CD4-positive, alpha-beta T cell (primary cell): ENCODE measurements around the gene DDX20. TPM values are rescaled to one million over a fixed set of nuclear protein-coding genes. Genes with fewer than 3 reads are reported as not detected.

ENCODE experiments used
- ATAC-seq: fragments of 200-7000 bp; cut with Tn5 transposase; one replicate; pipeline ENCODE4 v1.10.0; 2022; ENCODE audit warnings: mild to moderate bottlenecking; ENCODE audit not compliant: poor library complexity
- CTCF ChIA-PET: fragments of 350-600 bp; sonication (Branson Sonifier 250); formaldehyde crosslinking; loops from one replicate; lab custom pipeline; 2021; ENCODE audit warnings: antibody characterized with exemption, inconsistent platforms; lab: Charles Lee
- POLR2A ChIA-PET: fragments of 350-600 bp; sonication (Branson Sonifier 250); formaldehyde crosslinking; loops from one replicate; lab custom pipeline; 2021; ENCODE audit warnings: antibody characterized with exemption, inconsistent platforms; lab: Charles Lee
- DNase-seq, 14 experiments: peaks; one replicate each; pipeline ENCODE4 v3.0.0-alpha.2; 2013 to 2020; ENCODE audit warnings: mixed read lengths in 2 of 14
- H3K27ac ChIP-seq, 2 donors: one replicate each; pipeline versions ENCODE4 v1.5.1 to v1.7.0; 2013; ENCODE audit warnings: low read length in 2 of 2, low read depth in 1 of 2, mild to moderate bottlenecking in 1 of 2
- H3K27me3 ChIP-seq, 2 experiments: 1 replicate in 1 of 2; 2 replicates in 1 of 2; pipeline versions ENCODE4 v1.6.1 to v1.7.0; 2013; ENCODE audit warnings: low read length in 2 of 2, control low read depth in 1 of 2, mild to moderate bottlenecking in 1 of 2, moderate library complexity in 1 of 2; ENCODE audit not compliant: insufficient read depth in 2 of 2, control insufficient read depth in 1 of 2
- H3K36me3 ChIP-seq: one replicate; pipeline ENCODE4 v1.6.1; 2013; ENCODE audit warnings: low read length, control low read depth; ENCODE audit not compliant: insufficient read depth
- H3K4me1 ChIP-seq: one replicate; pipeline ENCODE4 v1.6.1; 2013; ENCODE audit warnings: low read length, control low read depth; ENCODE audit not compliant: insufficient read depth
- H3K4me3 ChIP-seq: one replicate; pipeline ENCODE4 v1.5.1; 2013; ENCODE audit warnings: mild to moderate bottlenecking, low read length, moderate library complexity
- H3K9me3 ChIP-seq, 2 experiments: 1 replicate in 1 of 2; 2 replicates in 1 of 2; pipeline versions ENCODE4 v1.6.1 to v1.7.0; 2013; ENCODE audit warnings: low read length in 2 of 2, mild to moderate bottlenecking in 2 of 2, control low read depth in 1 of 2, moderate library complexity in 1 of 2; ENCODE audit not compliant: control insufficient read depth in 1 of 2, insufficient read depth in 1 of 2
- H3K27ac Mint-ChIP-seq: one replicate; pipeline ENCODE4 v1.8.0; 2020; ENCODE audit warnings: mixed read lengths
- H3K27me3 Mint-ChIP-seq: one replicate; pipeline ENCODE4 v1.8.0; 2021; ENCODE audit warnings: mixed read lengths
- H3K36me3 Mint-ChIP-seq: one replicate; pipeline ENCODE4 v1.8.0; 2021; ENCODE audit warnings: low read depth, mixed read lengths
- H3K4me1 Mint-ChIP-seq: one replicate; pipeline ENCODE4 v1.8.0; 2021; ENCODE audit warnings: low read depth, mixed read lengths
- H3K4me3 Mint-ChIP-seq: one replicate; pipeline ENCODE4 v1.8.0; 2020; ENCODE audit warnings: mild to moderate bottlenecking, mixed read lengths
- H3K9me3 Mint-ChIP-seq: one replicate; pipeline ENCODE4 v1.8.0; 2020; ENCODE audit warnings: mixed read lengths
- intact Hi-C, 2 experiments: fragments of 100-400 bp; cut with DNase I in 1 of 2; cut with micrococcal nuclease in 1 of 2; formaldehyde crosslinking; loops; one replicate each; pipeline versions ENCODE4 v1.15.1 to v1.9.0; 2023 to 2025; cut with DNase I, micrococcal nuclease
- total RNA-seq, 174 experiments: library from RNA in 2 of 174; stranded (reverse) in 2 of 174; gene quantifications; one replicate each; pipeline ENCODE4 v1.2.3 and lab custom pipeline; 2021 to 2026
- TF ChIP-seq, protein P1 (sequence below): fragments of 200-600 bp; IDR thresholded peaks from one replicate; pipeline ENCODE4 v1.8.0; 2022; ENCODE audit warnings: antibody characterized with exemption, mild to moderate bottlenecking

DDX20 gene
- total RNA-seq, 2 experiments from 2014 or later = 27.2 to 27.4 TPM

DNA sequence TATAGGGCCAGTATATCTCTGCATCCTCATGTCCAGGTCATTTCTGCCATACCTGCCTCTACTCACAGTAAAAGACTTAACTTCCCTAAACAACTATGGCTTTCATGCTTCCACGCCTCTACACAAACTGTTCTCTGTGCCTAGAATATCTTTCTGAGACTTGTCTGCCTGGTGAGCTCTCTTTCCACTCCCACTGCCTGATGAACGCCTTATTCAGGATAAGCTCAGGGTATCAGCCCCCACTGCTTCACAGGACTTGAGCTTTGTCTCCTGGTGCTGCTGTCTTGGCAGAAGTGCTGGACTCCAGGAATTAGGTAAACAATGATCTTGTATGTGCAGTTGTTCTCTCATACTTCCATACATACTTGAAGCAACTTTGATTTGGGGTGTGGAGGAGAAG is 4.8 kb upstream of the DDX20 start:
- H3K9me3 Mint-ChIP-seq = no peaks in the 10 kb centered on the region
- H3K4me3 ChIP-seq = no peak overlapping the region
- no peaks in the 10 kb centered on the region for H3K27me3 ChIP-seq
- DNase-seq (no peak), ATAC-seq (no peak)
- TF ChIP-seq, protein P1, sequence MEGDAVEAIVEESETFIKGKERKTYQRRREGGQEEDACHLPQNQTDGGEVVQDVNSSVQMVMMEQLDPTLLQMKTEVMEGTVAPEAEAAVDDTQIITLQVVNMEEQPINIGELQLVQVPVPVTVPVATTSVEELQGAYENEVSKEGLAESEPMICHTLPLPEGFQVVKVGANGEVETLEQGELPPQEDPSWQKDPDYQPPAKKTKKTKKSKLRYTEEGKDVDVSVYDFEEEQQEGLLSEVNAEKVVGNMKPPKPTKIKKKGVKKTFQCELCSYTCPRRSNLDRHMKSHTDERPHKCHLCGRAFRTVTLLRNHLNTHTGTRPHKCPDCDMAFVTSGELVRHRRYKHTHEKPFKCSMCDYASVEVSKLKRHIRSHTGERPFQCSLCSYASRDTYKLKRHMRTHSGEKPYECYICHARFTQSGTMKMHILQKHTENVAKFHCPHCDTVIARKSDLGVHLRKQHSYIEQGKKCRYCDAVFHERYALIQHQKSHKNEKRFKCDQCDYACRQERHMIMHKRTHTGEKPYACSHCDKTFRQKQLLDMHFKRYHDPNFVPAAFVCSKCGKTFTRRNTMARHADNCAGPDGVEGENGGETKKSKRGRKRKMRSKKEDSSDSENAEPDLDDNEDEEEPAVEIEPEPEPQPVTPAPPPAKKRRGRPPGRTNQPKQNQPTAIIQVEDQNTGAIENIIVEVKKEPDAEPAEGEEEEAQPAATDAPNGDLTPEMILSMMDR = no peak
- H3K4me1 Mint-ChIP-seq = peaks cover 12% of the 10 kb centered on the region
- no peak overlapping the region for H3K27ac ChIP-seq
- no peaks in the 10 kb centered on the region for H3K27me3 Mint-ChIP-seq
- H3K4me1 ChIP-seq = peaks cover 10% of the 10 kb centered on the region
- no peak overlapping the region for H3K27ac Mint-ChIP-seq
- H3K36me3 ChIP-seq = no peaks in the 10 kb centered on the region
- intact Hi-C loops = no loop called here
- CTCF ChIA-PET = interaction anchor here (1.2 to 1.5 kb wide), 3 partner anchors 18 to 38 kb away, joined by 3 to 7 read pairs (median 4); no protein-coding TSS in a partner anchor
- peaks cover 13% of the 10 kb centered on the region for H3K36me3 Mint-ChIP-seq
- POLR2A ChIA-PET = interaction anchor here (0.7 kb wide), 1 partner anchor 36 kb away, joined by 3 read pairs; no protein-coding TSS in a partner anchor
- no peak overlapping the region for H3K4me3 Mint-ChIP-seq
- no peaks in the 10 kb centered on the region for H3K9me3 ChIP-seq

DNA sequence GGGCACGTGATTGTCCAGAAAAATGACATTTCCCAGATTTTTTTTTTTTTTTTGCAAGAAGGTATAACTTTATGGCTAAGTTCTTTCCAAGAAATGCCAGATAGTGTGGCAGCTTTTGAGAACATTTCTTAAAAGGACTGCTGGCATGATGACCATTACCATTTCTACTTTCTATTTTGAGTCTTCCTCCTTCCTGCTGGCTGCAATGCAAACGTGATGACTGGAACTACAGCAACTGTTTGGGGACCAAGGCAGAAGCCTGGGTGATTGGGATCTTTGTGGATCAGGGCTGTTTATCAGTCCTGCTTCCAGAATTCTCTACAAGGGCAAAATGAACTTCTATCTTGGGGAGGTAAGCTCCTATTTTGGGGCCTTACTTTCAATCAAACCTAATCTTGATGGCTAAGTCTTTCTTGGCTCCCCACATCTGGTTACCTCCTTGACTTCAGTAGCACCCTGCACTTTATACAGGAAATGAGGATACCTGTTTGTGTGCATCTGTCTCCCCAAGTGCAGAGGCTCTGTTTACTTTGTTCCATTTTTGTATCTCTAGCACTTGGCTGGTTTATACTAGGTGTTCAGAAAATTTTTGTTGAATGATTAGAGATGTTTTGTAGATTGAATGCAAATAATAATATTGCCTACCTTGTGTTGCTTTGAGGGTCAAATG is 3.7 kb upstream of the DDX20 start:
- no peak overlapping the region for H3K4me3 ChIP-seq
- no peak for DNase-seq
- H3K27me3 ChIP-seq = no peaks in the 10 kb centered on the region
- H3K36me3 ChIP-seq = no peaks in the 10 kb centered on the region
- peaks cover 19% of the 10 kb centered on the region for H3K4me1 ChIP-seq
- Mint-ChIP-seq H3K27ac (no peak overlapping the region), H3K27me3 (no peaks in the 10 kb centered on the region), H3K36me3 (peaks cover 21% of the 10 kb centered on the region), H3K4me3 (no peak overlapping the region), H3K9me3 (no peaks in the 10 kb centered on the region), H3K4me1 (peaks cover 21% of the 10 kb centered on the region)
- TF ChIP-seq, protein P1 = no peak
- CTCF ChIA-PET = interaction anchor here (0.7 to 1.5 kb wide), 4 partner anchors 17 to 244 kb away, joined by 3 to 7 read pairs (median 4); no protein-coding TSS in a partner anchor
- ATAC-seq = no peak
- H3K9me3 ChIP-seq = no peaks in the 10 kb centered on the region
- POLR2A ChIA-PET = no interaction called here
- intact Hi-C loops = loop anchor here in 1 of 2 experiments (2.0 kb wide), 1 partner anchor 35 kb away; no protein-coding TSS in a partner anchor
- no peak overlapping the region for H3K27ac ChIP-seq

- peaks cover 42% of the 10 kb centered on the region for H3K4me1 Mint-ChIP-seq
- intact Hi-C loops = loop anchor here (1.0 to 5.0 kb wide), 8 partner anchors 15 to 616 kb away; partner anchors contain the start of genes ATP5PB (in 2 of the 2) and WDR77 (in 2 of the 2)
- ChIA-PET CTCF (interaction anchor here (0.6 to 3.9 kb wide), 9 partner anchors 8 to 273 kb away, joined by 3 to 27 read pairs (median 6); partner anchors contain the start of gene INKA2), POLR2A (interaction anchor here (0.6 to 2.4 kb wide), 20 partner anchors 11 to 791 kb away, joined by 3 to 21 read pairs (median 4); partner anchors contain the start of genes INKA2 and WDR77)
- peak overlapping the region; percentile 96 for H3K27ac Mint-ChIP-seq
- H3K4me3 ChIP-seq = peak overlapping the region; percentile 89
- ATAC-seq (peak; percentile 18), DNase-seq (peak in 7 of 14 experiments; percentile 1 to 71 (median 42))
- H3K36me3 ChIP-seq = peaks cover 19% of the 10 kb centered on the region
- TF ChIP-seq, protein P1 = no peak
- H3K4me1 ChIP-seq = peaks cover 24% of the 10 kb centered on the region
- H3K9me3 Mint-ChIP-seq = no peaks in the 10 kb centered on the region
- no peaks in the 10 kb centered on the region for H3K9me3 ChIP-seq
- H3K27ac ChIP-seq = peak overlapping the region; percentile 89 to 95
- H3K27me3 ChIP-seq = no peaks in the 10 kb centered on the region
- peaks cover 45% of the 10 kb centered on the region for H3K36me3 Mint-ChIP-seq
- H3K4me3 Mint-ChIP-seq = peak overlapping the region; percentile 89
- H3K27me3 Mint-ChIP-seq = no peaks in the 10 kb centered on the region
These were observed 744 bp upstream of the DDX20 start for GRCh38 chr1:111754984-111755330.
